Esophagus squamous epithelium (tissue), 5 donors: ENCODE data around the gene TBX15. TPM values are rescaled to one million over a fixed set of nuclear protein-coding genes. Genes with fewer than 3 reads are reported as not detected.

ENCODE experiments used
- DNase-seq: peaks from one replicate; lab custom pipeline; 2025; lab: John Stamatoyannopoulos, UW
- H3K27ac ChIP-seq, 4 donors: fragments of 200-600 bp; sonication (generic); one replicate each; pipeline ENCODE4 v1.5.1; 2016 to 2019; ENCODE audit warnings: mild to moderate bottlenecking in 1 of 4
- H3K27me3 ChIP-seq, 4 donors: fragments of 200-600 bp; sonication (generic); 1 replicate in 3 of 4; 2 replicates in 1 of 4; pipeline versions ENCODE4 v1.5.1 to v1.6.0; 2017 to 2021; ENCODE audit warnings: antibody characterized with exemption in 1 of 4
- H3K36me3 ChIP-seq, 3 donors: fragments of 200-600 bp; sonication (generic); one replicate each; pipeline ENCODE4 v1.5.1; 2016 to 2019
- H3K4me1 ChIP-seq, 3 donors: fragments of 200-600 bp; sonication (generic); one replicate each; pipeline ENCODE4 v1.5.1; 2017 to 2019
- H3K4me3 ChIP-seq, 4 donors: fragments of 200-600 bp; sonication (generic); 1 replicate in 3 of 4; 2 replicates in 1 of 4; pipeline ENCODE4 v1.5.1; 2016 to 2019; ENCODE audit warnings: mild to moderate bottlenecking in 2 of 4, moderate library complexity in 1 of 4
- H3K9me3 ChIP-seq, 3 donors: fragments of 200-600 bp; sonication (generic); one replicate each; pipeline ENCODE4 v1.5.1; 2016 to 2019
- CTCF ChIP-seq, 6 experiments: fragments of 450-650 bp in 4 of 6; fragments of 200-600 bp in 2 of 6; sonication (generic) in 2 of 6; IDR thresholded peaks; one replicate each; pipeline ENCODE4 v1.5.1; 2016 to 2019; ENCODE audit warnings: antibody characterized with exemption in 6 of 6, mild to moderate bottlenecking in 4 of 6, moderate library complexity in 4 of 6
- POLR2A ChIP-seq, 4 donors: fragments of 450-650 bp; IDR thresholded peaks; one replicate each; pipeline ENCODE4 v1.6.1; 2017; ENCODE audit warnings: antibody characterized with exemption in 4 of 4, mild to moderate bottlenecking in 4 of 4, moderate library complexity in 3 of 4
- WGBS, 2 donors: methylation state at CpG; one replicate each; pipeline ENCODE4 v1.1.5; 2018; 5-methylcytosine and 5-hydroxymethylcytosine counted together
- intact Hi-C: fragments of 100-400 bp; cut with DNase I; formaldehyde crosslinking; loops from one replicate; pipeline ENCODE4 v1.15.0; 2022
- total RNA-seq, 4 donors: library from RNA; depleted of rRNA; stranded (reverse); fragments of >200 nt; gene quantifications; one replicate each; pipeline ENCODE4 v1.1.0, GENCODE V29; 2016
- donor health status: DM: yes; HTN: yes; CAD: no.

The TBX15 gene
- total RNA-seq, 4 donors from 2014 or later, result 0.15 to 0.19 TPM; not detected in 2

GRCh38 chr1:118963456-118964430 lies 24.4 kb downstream of the TBX15 start:
- peaks cover 0 to 70% (median 0%) of the 10 kb centered on the region in 4 donors for H3K27me3 ChIP-seq
- no peak overlapping the region for H3K27ac ChIP-seq
- intact Hi-C loops, result no loop called here
- WGBS, 2 donors, result 64 to 71% methylated on average over 2 to 3 of the region's 3 CpGs
- no peaks in the 10 kb centered on the region for H3K9me3 ChIP-seq
- H3K4me3 ChIP-seq, result no peak overlapping the region
- no peak for TF ChIP-seq POLR2A (IDR thresholded peaks at IDR 0.05)
- DNase-seq, result no peak
- H3K36me3 ChIP-seq, result no peaks in the 10 kb centered on the region
- no peaks in the 10 kb centered on the region for H3K4me1 ChIP-seq

GRCh38 chr1:118963138-118963455 lies 25.0 kb downstream of the TBX15 start:
- intact Hi-C loops, result no loop called here
- 59 to 72% methylated on average over 2 of the region's 2 CpGs for WGBS, 2 donors
- H3K27me3 ChIP-seq, result peaks cover 0 to 63% (median 0%) of the 10 kb centered on the region in 4 donors

GRCh38 chr1:118961156-118961555 lies 27.0 kb downstream of the TBX15 start:
- 65 to 78% methylated on average over 2 of the region's 2 CpGs for WGBS, 2 donors
- H3K27ac ChIP-seq, result no peak overlapping the region

More at GRCh38 chr1:118963138-118963455, 25.0 kb downstream of the TBX15 start:
- H3K4me1 ChIP-seq, result no peaks in the 10 kb centered on the region
- H3K4me3 ChIP-seq, result no peak overlapping the region
- H3K9me3 ChIP-seq, result no peaks in the 10 kb centered on the region
- TF ChIP-seq POLR2A (IDR thresholded peaks at IDR 0.05) (no peak), CTCF (IDR thresholded peaks at IDR 0.05) (no peak)
- no peaks in the 10 kb centered on the region for H3K36me3 ChIP-seq
- DNase-seq, result no peak
- no peak overlapping the region for H3K27ac ChIP-seq

GRCh38 chr1:118960567-118961136 lies 27.5 kb downstream of the TBX15 start:
- Histone ChIP-seq H3K4me3 (no peak overlapping the region), H3K27ac (no peak overlapping the region), H3K36me3 (no peaks in the 10 kb centered on the region), H3K9me3 (no peaks in the 10 kb centered on the region), H3K27me3 (peaks cover 0 to 57% (median 0%) of the 10 kb centered on the region in 4 donors), H3K4me1 (no peaks in the 10 kb centered on the region)
- WGBS, 2 donors, result 56 to 69% methylated on average over 4 to 7 of the region's 7 CpGs
- TF ChIP-seq CTCF (IDR thresholded peaks at IDR 0.05) (no peak), POLR2A (IDR thresholded peaks at IDR 0.05) (no peak)
- DNase-seq, result no peak
- intact Hi-C loops, result no loop called here

More at GRCh38 chr1:118961156-118961555, 27.0 kb downstream of the TBX15 start:
- Histone ChIP-seq H3K36me3 (no peaks in the 10 kb centered on the region), H3K4me1 (no peaks in the 10 kb centered on the region), H3K4me3 (no peak overlapping the region), H3K9me3 (no peaks in the 10 kb centered on the region), H3K27me3 (peaks cover 0 to 56% (median 0%) of the 10 kb centered on the region in 4 donors)
- TF ChIP-seq CTCF (IDR thresholded peaks at IDR 0.05) (no peak), POLR2A (IDR thresholded peaks at IDR 0.05) (no peak)
- intact Hi-C loops, result no loop called here
- DNase-seq, result no peak

GRCh38 chr1:118960026-118960561 lies 28.0 kb downstream of the TBX15 start:
- no peak for DNase-seq
- H3K36me3 ChIP-seq, result no peaks in the 10 kb centered on the region
- H3K9me3 ChIP-seq, result no peaks in the 10 kb centered on the region
- TF ChIP-seq CTCF (IDR thresholded peaks at IDR 0.05), result no peak
- no peak for TF ChIP-seq POLR2A (IDR thresholded peaks at IDR 0.05)
- intact Hi-C loops, result no loop called here
- H3K27ac ChIP-seq, result no peak overlapping the region
- no peak overlapping the region for H3K4me3 ChIP-seq
- H3K4me1 ChIP-seq, result no peaks in the 10 kb centered on the region
- peaks cover 0 to 56% (median 0%) of the 10 kb centered on the region in 4 donors for H3K27me3 ChIP-seq
- 31 to 51% methylated on average over 6 to 7 of the region's 7 CpGs for WGBS, 2 donors
